GM19372 (cell line): Measurements from ENCODE around the gene NKAIN2.
"Not testable (repeated sequence)": the region's sequence is repeated elsewhere in the genome, so short reads cannot be mapped to it uniquely, and the experiment has no call there.

Experiments
- ATAC-seq: cut with Tn5 transposase; IDR thresholded peaks from one replicate; pipeline ENCODE4 v1.9.1; 2021; ENCODE audit warnings: mild to moderate bottlenecking, low read depth, moderate library complexity; ENCODE audit not compliant: unreplicated experiment

NKAIN2 gene

GRCh38 chr6:124722141-124722878, 918.6 kb downstream of the NKAIN2 start:
- no peak for ATAC-seq

GRCh38 chr6:124723671-124724070, 920.0 kb downstream of the NKAIN2 start:
- no peak for ATAC-seq

- not testable (repeated sequence) for ATAC-seq
Measured at GRCh38 chr6:124737804-124738203, 934.1 kb downstream of the NKAIN2 start.

GRCh38 chr6:124738482-124738881, 934.8 kb downstream of the NKAIN2 start:
- no peak for ATAC-seq

- ATAC-seq: no peak
Measured at GRCh38 chr6:124741341-124741740, 937.7 kb downstream of the NKAIN2 start.

- no peak for ATAC-seq
Measured at GRCh38 chr6:124742971-124743370, 939.3 kb downstream of the NKAIN2 start.

- ATAC-seq: no peak
Measured at GRCh38 chr6:124743420-124743819, 939.8 kb downstream of the NKAIN2 start.

GRCh38 chr6:124747349-124747748, 943.7 kb downstream of the NKAIN2 start:
- no peak for ATAC-seq

GRCh38 chr6:124748778-124749177, 945.1 kb downstream of the NKAIN2 start:
- no peak for ATAC-seq

- ATAC-seq: no peak
Measured at GRCh38 chr6:124753001-124753400, 949.3 kb downstream of the NKAIN2 start.

- no peak for ATAC-seq
Measured at GRCh38 chr6:124753562-124754105, 950.0 kb downstream of the NKAIN2 start.

GRCh38 chr6:124755321-124755720, 951.7 kb downstream of the NKAIN2 start:
- ATAC-seq: no peak

GRCh38 chr6:124757560-124757959, 953.9 kb downstream of the NKAIN2 start:
- no peak for ATAC-seq

GRCh38 chr6:124758663-124759062, 955.0 kb downstream of the NKAIN2 start:
- ATAC-seq: no peak

GRCh38 chr6:124765280-124765679, 961.6 kb downstream of the NKAIN2 start:
- no peak for ATAC-seq

GRCh38 chr6:124768224-124768623, 964.6 kb downstream of the NKAIN2 start:
- no peak for ATAC-seq

GRCh38 chr6:124769811-124770544, 966.3 kb downstream of the NKAIN2 start:
- no peak for ATAC-seq

- ATAC-seq: no peak
Measured at GRCh38 chr6:124770784-124771183, 967.1 kb downstream of the NKAIN2 start.

GRCh38 chr6:124772733-124773319, 969.2 kb downstream of the NKAIN2 start:
- no peak for ATAC-seq

GRCh38 chr6:124775121-124775520, 971.5 kb downstream of the NKAIN2 start:
- no peak for ATAC-seq

GRCh38 chr6:124777863-124778262, 974.2 kb downstream of the NKAIN2 start:
- no peak for ATAC-seq
